GM19043 (cell line): Measurements from ENCODE around the gene DHX58.

ENCODE experiments used
- ATAC-seq: cut with Tn5 transposase; IDR thresholded peaks from one replicate; pipeline ENCODE4 v1.9.1; 2021; ENCODE audit warnings: low read depth; ENCODE audit not compliant: unreplicated experiment

DHX58 gene

DNA sequence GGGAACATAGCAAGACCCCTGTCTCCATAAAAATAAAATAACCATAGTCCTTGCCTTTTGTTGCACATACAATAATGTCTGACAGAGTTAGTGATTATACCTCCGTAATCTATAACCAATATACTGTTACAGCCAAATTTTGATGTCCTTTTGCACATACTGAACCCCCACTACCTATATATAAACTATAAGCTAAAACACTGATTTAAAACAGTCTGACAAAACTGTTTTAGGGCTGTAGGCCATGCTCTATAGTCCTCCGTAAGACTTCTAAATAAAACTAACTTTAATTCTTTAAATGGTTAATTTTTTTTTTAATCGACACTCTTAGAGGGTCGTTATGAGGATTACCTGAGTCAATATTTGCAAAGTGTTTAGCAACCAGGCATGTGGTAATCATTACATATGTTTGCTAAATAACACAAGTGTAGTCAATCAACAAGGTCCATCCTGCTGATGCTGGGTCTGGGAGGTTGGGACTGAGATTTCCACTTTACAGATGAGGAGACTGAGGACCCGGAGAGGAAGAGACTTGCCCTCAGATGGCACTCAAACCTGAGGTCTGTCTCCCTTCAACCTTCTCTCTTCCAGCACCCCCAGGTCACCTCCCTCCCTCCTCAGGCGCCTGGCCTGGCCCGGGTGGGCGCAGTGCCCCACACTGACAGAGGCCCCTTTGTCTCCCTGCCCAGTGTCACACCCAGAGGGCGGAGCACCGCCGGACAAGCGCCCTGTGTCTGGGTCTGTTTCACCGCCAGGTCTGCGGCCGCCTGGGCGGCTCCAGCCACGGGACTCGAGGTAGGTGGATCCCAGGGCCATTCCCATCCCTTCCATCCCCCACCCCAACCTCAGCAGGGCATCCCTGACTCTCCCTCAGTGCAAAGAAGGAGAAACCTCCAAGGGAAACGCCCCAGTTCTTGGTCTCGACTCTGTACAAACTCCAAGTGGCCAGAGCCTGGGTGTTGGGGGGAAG lies 24.5 kb downstream of the DHX58 start:
- no peak for ATAC-seq

DNA sequence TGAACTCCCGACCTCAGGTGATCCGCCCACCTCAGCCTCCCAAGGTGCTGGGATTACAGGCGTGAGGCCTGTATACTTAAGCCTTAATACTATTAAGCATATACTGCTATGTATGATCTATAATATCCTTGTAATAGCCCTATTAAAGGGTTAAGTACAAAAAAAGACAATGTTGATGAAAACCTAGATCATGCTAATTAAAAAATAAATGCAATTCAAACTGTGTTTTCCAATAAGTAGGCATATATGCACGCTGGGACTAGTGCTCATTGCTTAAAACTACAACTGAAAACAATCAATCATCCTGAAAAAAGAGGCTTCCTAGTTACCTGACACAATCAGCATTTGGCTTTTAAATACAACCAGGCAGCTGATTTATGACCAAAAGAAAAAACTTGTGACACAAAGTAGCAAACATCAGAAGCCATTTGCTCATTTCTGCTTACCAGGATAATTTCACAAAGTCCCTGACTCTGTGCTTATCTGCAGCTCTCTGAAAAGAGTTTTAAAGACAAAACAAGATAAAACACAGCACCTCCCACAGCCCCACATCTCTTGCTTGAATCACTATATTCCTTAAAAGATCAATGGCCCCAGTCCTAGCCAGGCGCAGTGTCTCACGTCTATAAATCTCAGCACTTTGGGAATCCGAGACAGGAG lies 25.3 kb downstream of the DHX58 start:
- no peak for ATAC-seq

DNA sequence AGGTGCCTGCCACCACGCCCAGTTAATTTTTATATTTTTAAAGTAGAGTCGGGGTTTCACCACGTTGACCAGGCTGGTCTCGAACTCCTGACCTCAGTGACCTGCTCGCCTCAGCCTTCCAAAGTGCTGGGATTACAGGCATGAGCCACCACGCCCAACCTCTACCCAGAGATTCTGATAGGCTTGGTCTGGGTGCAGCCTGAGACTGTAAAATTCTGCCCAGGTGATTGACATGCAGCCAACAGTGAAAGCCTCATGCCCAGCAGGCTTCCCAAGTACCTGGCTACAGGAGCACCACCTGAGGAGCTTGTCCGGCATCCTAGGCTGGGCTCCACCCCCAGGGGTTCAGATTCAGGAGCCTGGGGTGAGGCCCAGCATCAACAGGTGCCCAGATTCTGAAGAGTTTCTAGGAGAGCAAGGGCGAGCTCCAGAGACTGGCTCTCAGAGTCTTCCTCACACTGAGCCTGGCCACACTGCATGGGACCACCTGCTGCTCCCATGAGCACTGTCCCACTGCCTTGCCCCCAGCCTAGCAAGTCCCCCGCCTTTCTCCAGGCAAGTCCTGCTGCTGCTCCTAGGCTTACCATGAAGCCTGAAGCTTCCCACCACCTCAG lies 30.9 kb downstream of the DHX58 start:
- ATAC-seq = no peak

DNA sequence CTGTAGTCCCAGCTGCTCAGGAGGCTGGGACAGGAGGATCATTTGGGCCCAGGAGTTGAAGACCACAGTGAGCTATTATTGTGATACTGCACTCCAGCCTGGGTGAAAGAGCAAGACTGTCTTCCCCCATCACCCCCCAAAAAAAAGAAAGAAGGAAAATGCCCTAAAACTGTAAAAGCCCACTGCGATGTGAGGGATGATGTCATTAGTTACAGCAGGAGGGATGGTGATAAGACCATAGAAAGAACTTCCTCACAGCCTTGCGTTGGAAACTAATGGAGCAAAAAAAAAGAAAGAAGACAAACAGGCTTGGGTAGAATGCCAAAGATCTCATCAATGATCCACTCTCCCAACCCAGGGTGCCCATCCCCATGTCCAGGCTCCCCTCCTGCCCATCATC lies 33.0 kb downstream of the DHX58 start:
- no peak for ATAC-seq

DNA sequence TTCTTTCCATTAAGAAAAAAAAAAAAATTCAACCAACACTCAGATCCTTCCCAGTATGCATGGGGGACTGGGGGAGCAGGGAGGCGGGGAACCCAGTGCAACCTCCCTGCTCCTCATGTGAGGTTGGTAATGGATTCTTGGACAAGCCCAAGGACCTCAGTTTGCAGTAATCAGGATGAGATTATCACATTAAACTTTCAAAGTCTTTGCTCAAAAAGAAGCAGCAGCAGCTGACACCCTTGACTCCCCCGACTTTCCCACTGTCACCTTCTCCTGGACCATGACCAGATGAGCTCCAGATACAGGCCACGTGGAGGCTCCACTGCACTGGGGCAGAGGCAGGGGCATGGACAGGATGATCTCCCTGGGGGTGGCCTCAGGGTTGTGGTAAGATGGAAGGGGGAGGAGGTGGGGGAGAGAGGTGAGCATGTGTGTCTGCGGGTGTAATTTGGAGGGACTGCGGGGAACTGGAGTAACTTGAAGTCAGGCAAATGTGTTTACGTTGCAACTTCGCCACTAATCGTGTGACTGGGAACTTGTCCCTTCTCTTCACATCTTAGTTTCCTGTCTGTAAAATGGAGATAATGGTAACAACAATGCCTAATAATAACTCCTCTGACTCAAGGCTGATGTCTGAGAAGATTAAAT lies 34.0 kb downstream of the DHX58 start:
- ATAC-seq = no peak

DNA sequence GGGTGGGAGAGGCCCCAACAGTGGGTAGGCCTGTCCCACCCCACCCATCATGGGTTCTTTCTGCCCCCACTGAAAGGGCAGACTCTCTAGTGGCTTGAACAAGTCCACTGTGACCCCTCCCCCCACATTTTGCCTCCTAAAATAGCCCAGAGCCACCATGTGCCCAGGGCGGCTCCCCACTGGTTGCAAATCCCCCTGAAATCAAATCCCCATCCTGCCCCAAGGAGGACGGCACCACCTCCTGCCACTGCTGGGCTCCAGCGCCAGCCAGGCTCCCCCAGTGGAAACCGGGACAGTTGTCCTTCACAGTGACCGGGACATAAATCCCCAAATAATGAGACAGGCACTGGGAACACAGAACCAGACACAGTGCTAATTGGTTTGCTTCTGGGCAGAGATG lies 34.8 kb downstream of the DHX58 start:
- no peak for ATAC-seq

DNA sequence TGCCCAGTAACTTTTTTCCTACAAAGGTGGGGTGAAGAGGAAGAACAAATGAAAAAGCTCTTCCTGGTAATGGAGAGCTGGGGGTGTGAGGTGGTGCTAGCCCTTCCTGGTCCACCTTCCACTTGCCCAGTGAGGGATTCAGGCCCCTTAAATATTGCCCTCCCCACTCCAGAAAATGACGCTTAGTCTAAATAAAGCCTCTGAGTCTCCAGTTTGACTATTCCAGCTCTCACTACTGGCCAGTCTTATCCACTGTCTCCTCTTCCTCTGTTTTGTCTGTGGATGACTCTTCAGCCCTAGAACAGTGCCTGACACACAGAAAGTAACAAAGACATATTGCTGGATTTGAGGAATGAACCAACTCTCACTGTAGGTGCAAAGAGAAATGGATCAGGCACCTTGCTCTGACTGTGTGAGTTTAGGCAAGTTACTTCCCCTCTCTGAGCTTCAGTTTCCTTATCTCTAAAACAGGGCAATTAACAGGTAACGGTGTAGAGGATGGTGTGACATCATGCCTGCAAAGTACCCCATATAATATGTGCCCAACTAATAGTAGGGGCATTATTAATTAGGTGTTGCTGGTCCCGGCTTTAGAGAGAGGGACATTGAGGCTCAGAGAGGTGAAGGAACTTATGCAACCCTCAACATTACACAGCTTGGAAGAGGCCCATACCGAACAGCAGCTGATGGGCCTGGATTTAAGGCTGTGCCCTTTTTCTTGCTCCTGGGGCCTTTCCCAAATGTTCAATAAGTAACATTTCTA lies 35.5 kb downstream of the DHX58 start:
- ATAC-seq = no peak

DNA sequence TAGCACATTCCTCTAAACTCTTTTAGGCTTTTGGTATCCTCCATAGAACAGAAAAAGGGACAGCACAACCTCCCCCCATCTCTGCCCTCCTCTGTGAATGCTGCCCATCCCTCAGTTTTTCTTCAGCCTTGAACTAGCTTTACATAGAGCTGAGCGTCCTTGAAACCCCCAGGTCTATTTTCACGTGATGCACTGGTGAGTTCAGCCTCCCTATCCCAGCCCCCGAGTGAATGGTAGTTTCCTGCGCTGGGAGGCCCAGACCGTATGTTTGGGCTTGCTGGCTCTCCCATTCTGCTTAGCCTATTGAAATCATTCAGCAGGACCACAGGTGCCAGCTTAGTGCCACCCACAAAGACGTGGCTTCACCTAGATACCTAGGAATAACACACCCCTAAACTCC lies 36.7 kb downstream of the DHX58 start:
- ATAC-seq = no peak

DNA sequence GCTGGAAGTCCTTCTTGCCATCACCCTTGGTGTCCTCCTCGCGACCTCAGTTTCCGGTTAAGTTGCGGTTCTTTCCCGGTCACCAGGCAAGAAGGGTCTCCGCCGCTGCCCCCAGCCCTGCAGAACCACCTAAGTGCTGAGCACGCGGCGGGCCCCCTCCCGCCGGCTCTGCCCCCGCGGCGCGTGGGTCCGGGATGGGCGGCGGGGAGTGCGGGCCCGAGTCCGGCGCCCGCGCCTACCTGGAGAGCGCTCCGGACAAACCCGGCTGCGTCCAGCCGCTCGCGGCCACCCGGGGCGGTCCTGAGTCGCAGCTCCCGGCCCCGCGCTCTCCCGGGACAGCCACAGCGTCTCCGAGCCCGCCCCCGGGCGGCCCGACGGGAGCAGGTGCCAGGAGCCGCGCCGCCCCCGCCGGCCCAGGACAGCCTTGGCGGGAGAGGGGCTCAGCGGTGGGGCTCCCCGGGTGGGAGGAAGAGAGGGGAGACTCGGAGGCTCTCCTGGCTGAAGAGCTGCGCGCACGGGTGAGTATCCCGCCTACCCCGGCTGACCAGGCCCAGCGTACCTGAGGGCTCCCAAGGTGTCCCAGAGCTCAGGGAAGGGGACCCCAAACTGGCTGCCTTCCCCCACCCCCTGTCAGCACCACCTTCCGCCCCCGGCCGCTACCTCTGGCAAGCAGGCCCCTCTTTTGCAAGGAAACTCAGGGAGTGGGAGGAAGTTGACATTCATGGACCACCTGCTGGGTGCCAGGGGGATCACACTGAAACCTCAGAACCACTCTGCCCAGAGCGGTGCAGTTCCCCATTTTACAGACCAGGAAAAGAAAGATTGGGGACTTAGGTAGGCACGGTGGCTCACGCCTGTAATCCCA lies 40.0 kb downstream of the DHX58 start:
- ATAC-seq = no peak

DNA sequence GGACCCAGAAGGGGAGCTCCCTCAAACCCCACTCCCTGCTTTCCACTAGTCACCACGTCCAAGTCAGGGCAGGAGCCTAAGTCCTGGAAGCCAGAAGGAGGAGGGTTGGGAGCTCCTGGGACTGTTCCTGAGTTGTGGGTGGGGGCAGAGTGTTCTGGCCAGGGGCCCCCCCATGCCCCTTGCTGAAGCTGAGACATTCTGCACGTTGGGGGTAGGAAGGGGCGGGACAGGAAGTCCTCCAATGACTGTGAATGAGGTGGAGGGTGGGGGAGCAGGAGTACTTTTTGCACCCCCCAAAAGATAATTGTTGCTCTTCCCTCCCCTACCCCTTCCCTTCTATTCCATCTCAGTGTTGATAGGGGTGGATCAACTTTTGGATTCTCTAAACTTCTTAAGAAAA lies 40.7 kb downstream of the DHX58 start:
- no peak for ATAC-seq

DNA sequence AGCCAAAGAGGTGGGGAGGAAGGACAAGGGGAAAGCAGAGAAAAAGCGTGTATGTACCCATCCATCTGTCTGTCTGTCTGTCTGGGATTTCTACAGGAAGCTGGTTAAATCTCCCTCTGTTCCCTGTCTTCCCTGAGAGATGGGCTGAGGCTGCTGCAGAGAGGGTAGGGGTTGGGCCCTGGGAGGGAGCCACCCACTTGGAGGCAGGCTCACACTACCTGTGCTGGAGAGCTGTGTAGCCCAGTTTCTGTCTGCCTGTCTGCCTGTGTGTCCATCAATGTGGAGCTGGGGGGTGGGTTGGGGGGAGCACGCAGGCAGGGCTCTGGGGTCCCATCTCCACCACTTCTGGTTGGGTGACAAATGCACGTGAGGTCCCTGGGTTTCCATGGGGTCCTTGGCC lies 43.5 kb downstream of the DHX58 start:
- ATAC-seq = no peak

DNA sequence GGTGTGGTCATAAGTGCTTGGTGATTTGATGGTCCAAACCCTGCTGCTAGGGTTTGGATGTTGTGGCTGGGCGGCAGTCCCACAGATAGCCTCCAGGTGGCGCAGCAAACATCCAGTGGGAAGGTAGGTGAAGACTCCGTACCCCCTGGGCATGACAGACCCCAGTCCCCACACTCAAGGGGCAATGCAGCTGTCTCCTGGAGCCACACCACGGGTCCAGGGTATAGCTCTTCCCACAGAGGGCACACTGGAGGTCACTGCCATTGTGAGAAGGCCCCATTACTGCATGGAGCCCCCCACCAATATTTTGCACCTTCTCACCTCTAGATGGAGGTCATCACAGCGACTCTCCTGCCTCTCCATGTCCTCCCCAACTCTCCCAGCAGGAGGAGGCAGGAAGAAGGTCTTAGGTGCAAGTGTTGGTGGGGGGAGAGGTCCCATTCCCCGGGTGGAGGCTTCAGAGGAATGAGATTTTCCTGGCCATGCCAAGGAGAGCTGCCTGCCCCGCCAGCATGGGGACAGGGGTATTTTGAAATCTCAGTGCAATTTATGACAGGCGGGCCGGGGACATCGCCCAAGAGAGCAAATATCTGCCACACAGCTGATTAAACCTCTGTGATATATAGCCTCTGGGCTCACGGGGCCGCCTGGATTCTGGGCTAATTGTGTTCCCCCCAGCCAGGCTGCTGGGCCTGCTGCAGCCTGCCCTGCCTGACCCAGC lies 45.0 kb downstream of the DHX58 start:
- no peak for ATAC-seq

DNA sequence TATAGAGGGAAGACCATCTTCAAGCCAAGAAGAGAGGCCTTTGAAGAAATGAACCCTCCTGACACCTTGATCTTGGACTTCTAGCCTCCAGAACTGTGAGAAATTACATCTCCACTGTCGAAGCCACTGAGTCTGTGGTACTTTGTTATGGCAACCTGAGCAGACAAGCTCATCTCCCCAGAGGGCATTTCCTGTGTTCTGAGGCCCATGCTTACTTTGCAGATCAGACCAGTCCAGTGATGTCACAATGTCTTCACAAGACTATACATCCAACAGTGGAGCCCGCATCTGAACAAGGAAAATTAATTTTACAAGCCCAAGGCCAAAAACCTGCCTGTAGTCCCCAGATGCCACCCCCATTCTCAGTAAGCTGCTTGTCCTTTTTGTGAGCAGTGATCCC lies 47.3 kb downstream of the DHX58 start:
- ATAC-seq = no peak

DNA sequence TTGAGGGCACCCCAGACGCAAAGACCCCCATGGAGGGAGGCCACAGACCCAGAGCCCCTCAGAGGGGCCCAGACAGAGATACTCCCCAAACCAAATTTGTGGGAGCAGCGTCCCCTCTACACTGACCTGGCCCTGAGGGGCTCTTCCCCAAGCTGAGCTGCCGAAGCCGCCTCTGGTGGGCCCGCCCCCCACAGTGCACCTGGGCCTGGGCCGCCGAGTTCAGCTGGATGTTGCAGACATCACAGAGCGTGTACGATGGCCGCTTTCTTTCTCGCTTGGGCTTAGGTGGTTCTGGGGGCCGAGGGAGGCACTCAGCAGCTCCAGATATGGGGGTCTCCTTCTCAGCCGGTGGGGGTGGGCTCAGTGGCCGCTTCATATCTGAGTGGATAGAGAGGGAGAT lies 49.8 kb downstream of the DHX58 start:
- ATAC-seq = no peak

DNA sequence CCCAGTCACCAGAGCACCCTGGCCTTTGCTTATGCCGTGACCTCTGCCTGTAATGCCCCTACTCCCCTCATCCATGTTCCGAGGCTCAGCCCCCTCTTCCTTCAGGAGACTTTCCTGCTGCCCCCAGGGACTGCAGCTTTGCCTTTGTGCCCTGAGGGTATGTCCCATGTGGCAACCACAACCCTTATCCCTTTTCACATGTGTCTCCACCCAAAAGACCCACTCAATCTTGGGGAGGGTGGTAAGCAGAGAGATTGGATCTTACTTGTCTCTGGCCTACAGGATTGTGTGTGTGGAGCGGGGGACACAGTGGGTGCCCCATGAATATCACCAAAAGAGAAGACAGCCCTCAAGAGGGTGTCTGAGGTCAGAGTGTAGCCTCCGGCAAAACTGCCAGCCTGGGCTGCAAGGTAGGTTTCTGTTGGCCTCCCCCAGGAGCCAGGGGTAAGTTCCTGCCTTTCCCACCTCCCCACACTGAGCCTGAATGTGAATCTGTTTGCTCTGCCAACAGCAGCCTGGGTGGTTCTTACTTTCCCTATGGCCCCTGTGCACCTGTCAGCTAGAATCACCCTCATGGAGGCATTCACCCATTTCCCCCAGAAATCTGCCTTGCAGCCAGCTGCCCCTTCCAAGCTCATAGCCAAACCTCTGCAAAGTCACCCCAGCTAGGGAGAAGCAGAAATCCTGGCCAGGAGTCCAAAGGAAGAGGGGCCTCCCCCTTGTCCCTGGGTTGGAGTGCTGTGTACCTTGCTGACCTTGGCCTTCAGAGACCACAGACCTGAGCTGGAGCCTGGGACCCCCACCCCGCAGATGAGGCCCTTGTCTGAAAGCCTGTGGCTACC lies 50.6 kb downstream of the DHX58 start:
- ATAC-seq = no peak

DNA sequence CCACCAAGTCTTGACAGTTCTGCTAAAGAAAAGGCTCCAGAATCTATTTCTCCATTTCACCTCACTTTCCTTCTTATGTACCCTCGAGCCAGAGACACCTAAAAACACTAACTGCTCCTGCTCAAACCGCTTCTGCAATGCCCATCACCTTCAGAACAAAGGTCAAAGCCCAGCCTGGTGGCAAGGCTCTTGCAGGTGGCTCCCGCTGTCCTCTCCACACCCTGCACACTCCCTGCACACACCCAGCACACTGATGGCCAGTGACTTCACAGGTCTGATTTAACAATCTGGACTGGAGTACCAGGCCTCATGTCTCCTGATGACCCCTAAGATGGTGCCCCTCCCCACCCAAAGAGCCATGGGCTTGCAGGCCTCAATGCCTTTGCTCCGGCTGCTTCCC lies 52.3 kb downstream of the DHX58 start:
- ATAC-seq = no peak

DNA sequence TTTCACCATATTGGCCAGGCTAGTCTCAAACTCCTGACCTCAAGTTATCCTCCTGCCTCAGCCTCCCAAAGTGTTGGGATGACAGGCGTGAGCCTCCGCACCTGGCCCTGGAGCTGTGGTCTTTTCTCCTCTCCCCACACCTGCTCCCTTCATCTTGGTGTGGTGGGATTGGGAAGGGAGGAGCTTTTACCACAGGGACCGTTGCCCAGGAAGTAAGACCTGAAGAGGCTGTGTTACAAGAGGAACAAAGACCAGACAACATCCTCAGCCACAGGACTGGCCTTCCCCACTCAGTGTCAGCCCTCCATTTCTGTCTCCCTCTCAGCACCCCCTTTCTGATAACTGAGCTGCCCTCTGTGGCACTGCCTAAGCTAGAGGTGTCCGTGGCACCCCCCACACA lies 52.7 kb downstream of the DHX58 start:
- ATAC-seq = no peak

DNA sequence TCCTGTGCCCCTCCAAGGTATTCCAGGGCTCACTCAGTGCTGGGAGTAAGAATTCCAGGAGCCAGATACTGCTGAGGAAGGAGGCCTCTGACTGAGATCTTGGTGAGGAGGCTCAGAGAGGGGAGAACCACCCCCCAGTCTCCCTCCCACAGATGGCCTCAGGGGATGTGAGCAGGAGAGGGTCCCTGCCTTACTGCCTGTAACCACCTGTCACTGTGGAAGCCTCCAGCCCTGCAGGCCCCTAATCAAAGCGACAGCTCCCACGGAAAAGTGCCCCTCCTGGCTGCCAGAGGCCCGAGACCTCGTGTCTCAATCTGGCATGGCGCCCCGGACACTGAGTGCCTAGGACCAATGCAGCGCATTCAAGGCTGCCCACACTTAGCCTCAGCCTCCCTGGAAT lies 54.5 kb downstream of the DHX58 start:
- ATAC-seq = no peak
